BLaER1 treated with 17β-estradiol and CSF1 and Interleukin-3, amounts not matched to agents 10 nM and 100 nM (cell line): ENCODE measurements around the gene BICDL1.

ENCODE experiments used
- H3K27ac ChIP-seq, 11 experiments: shearing (Covaris generic); formaldehyde crosslinking; 2 replicates each; pipeline ENCODE4 v1.8.1; 2022
- H3K27me3 ChIP-seq, 11 experiments: shearing (Covaris generic); formaldehyde crosslinking; 2 replicates each; pipeline ENCODE4 v1.8.1; 2022
- H3K36me3 ChIP-seq, 11 experiments: shearing (Covaris generic); formaldehyde crosslinking; 2 replicates each; pipeline ENCODE4 v1.8.1; 2022
- H3K4me1 ChIP-seq, 10 experiments: shearing (Covaris generic); formaldehyde crosslinking; 2 replicates each; pipeline ENCODE4 v1.8.1; 2022
- H3K4me2 ChIP-seq, 11 experiments: shearing (Covaris generic); formaldehyde crosslinking; 2 replicates each; pipeline ENCODE4 v1.8.1; 2022
- H3K4me3 ChIP-seq, 10 experiments: shearing (Covaris generic); formaldehyde crosslinking; 2 replicates each; pipeline ENCODE4 v1.8.1; 2022
- H3K9ac ChIP-seq, 11 experiments: shearing (Covaris generic); formaldehyde crosslinking; 2 replicates each; pipeline ENCODE4 v1.8.1; 2022
- H3K9me3 ChIP-seq, 11 experiments: shearing (Covaris generic); formaldehyde crosslinking; replicated peaks in 1 of 11; 2 replicates each; pipeline ENCODE4 v1.8.1; 2022
- H4K20me1 ChIP-seq, 11 experiments: shearing (Covaris generic); formaldehyde crosslinking; 2 replicates each; pipeline ENCODE4 v1.8.1; 2022
- Cebpa-rat ChIP-seq, 11 experiments: shearing (Covaris generic); IDR thresholded peaks; 2 replicates each; pipeline ENCODE4 v1.8.1; 2022

BICDL1 gene

DNA sequence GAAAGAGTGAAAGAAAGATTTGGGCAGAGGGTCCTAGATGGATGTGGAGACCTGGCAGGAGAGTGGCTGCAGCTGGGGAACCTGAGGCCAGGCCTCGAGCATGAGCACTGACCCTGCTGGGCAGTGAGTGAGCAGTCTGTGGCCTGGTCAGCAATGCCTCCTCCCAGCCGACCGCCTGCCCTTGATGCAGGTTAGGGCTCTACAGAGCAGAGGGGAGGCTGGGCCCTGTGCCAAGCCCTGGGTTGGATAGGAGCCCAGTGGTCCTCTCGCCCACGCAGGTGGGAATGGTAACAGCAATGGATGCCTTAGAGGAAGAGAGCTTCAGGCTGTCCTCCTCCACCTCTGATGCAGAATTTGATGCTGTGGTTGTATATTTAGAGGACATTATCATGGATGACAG is 67.7 kb downstream of the BICDL1 start:
- Histone ChIP-seq H3K4me3 (no peak overlapping the region), H3K4me2 (no peak overlapping the region), H3K9ac (no peak overlapping the region), H3K36me3 (no peaks in the 10 kb centered on the region), H3K4me1 (peaks cover 0 to 10% (median 0%) of the 10 kb centered on the region in 10 experiments; a peak in 5 of 20 replicates), H3K27ac (no peak overlapping the region), H4K20me1 (no peaks in the 10 kb centered on the region; a peak in 1 of 22 replicates), H3K9me3 (no peaks in the 10 kb centered on the region), H3K27me3 (no peaks in the 10 kb centered on the region)
- no peak for TF ChIP-seq Cebpa-rat (IDR thresholded peaks at IDR 0.05)

DNA sequence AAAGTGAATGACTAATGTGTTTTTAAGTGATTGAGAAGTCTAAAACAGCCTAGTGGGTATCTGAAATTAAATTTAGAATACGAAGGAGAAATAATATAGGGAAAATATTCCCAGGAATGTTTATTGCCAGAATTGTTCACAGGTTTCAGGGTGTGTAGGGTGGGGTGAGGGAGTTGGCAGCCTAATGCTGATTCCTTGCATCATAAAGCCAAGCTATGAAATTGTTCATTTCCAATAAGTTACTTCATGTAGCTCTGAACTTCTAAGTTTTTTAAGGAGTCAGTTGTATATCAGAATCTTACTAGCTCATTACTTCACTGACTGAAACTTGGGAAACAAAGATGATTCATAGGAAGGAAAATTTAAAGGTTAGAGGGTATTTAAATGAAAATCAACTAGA is 71.2 kb downstream of the BICDL1 start:
- Histone ChIP-seq H3K4me3 (no peak overlapping the region), H3K4me2 (no peak overlapping the region)

DNA sequence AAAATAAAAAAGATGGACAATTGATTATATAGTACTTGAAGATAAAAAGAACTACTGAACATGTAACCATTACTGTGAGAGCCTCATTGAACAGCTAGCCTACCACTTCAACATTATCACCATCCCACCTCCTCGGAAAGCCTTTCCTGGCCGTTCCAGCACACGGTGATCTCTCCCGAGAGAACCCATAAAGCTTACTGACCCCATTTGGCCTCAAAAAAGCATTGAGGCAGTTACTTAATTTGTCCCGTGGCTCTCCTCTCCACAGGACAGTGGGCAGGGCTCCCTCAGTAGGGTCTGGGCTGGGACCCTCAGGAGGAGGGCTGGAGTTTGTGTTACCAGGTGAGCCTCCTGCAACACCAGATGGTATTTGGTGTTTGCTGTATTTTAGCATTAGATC is 71.7 kb downstream of the BICDL1 start:
- Histone ChIP-seq H3K4me1 (peaks cover 0 to under 1% (median 0%) of the 10 kb centered on the region in 10 experiments; a peak in 3 of 20 replicates), H3K27me3 (no peaks in the 10 kb centered on the region), H3K4me2 (no peak overlapping the region)

More for the DNA sequence above, 71.2 kb downstream of the BICDL1 start:
- no peaks in the 10 kb centered on the region for H3K9me3 ChIP-seq
- peaks cover 0 to 6% (median 0%) of the 10 kb centered on the region in 10 experiments; a peak in 5 of 20 replicates for H3K4me1 ChIP-seq
- H4K20me1 ChIP-seq, result no peaks in the 10 kb centered on the region; a peak in 1 of 22 replicates
- no peak overlapping the region for H3K9ac ChIP-seq
- no peak for TF ChIP-seq Cebpa-rat (IDR thresholded peaks at IDR 0.05)
- H3K27me3 ChIP-seq, result no peaks in the 10 kb centered on the region
- no peaks in the 10 kb centered on the region for H3K36me3 ChIP-seq
- H3K27ac ChIP-seq, result no peak overlapping the region

DNA sequence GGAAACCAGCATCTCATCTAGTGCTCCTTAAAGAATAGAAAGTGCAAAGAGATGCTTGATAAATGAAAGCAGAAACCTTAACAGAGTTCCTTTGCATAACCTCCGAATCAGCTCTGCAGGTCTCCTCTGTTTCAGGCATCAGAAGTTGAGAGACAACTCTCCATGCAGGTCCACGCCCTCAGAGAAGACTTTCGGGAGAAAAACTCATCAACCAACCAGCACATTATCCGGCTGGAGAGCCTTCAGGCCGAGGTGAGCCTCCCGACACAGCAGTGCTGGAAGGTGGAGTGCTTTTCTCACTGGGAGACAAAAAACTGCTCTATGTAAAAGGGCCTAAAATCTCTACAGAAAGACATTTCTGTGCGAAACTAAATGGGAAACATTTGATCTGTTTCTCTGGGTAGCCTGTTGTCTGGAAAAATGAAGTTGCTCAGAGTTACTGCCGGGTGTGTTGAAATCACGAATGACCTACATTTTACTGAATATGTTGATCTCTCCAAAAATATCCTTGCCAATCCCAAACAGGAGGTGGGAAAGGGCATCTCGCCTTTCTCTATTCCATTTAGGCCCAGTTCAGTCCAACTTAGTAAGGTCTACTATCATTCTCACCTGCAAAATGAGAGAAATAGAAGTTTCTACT is 72.7 kb downstream of the BICDL1 start:
- no peaks in the 10 kb centered on the region for H3K36me3 ChIP-seq
- no peak for TF ChIP-seq Cebpa-rat (IDR thresholded peaks at IDR 0.05)
- H3K27me3 ChIP-seq, result no peaks in the 10 kb centered on the region
- H3K4me2 ChIP-seq, result no peak overlapping the region
- no peaks in the 10 kb centered on the region for H3K4me1 ChIP-seq
- H3K9ac ChIP-seq, result no peak overlapping the region
- H4K20me1 ChIP-seq, result no peaks in the 10 kb centered on the region; a peak in 1 of 22 replicates
- no peaks in the 10 kb centered on the region for H3K9me3 ChIP-seq
- H3K4me3 ChIP-seq, result no peak overlapping the region
- H3K27ac ChIP-seq, result no peak overlapping the region

More for the DNA sequence above, 71.7 kb downstream of the BICDL1 start:
- H3K9ac ChIP-seq, result no peak overlapping the region
- H3K27ac ChIP-seq, result no peak overlapping the region
- H3K4me3 ChIP-seq, result no peak overlapping the region
- H3K36me3 ChIP-seq, result no peaks in the 10 kb centered on the region
- no peaks in the 10 kb centered on the region; a peak in 1 of 22 replicates for H4K20me1 ChIP-seq
- TF ChIP-seq Cebpa-rat (IDR thresholded peaks at IDR 0.05), result no peak
- no peaks in the 10 kb centered on the region for H3K9me3 ChIP-seq

DNA sequence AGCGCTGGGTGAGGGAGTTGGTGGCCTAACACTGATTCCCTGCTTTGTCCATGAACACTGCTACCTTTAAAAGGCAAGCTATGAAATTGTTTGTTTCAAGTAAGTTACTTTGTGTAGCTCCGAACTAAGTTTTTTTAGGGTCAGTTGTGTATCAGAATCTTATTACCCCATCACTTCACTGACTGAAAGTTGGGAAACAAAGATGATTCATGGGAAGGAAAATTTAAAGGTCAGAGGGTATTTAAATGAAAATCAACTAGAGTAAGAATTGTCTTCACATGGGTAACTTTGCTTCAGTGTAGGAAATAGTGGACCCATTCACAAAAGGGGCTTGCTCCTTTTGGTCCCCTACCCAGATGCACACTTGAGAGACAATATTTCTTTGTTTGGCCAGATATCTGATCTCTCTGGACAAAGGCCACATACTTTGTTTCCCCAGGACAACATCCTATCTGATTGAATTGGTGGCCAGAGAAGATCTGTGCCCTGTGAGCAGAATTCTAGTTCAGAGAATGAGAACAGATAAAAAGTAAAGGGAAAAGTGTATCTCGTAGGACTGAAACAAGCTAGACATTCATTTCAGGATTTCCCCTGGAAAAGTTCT is 74.0 kb downstream of the BICDL1 start:
- no peaks in the 10 kb centered on the region for H3K9me3 ChIP-seq
- H3K27me3 ChIP-seq, result no peaks in the 10 kb centered on the region
- no peaks in the 10 kb centered on the region for H4K20me1 ChIP-seq
- no peak overlapping the region for H3K27ac ChIP-seq
- H3K4me1 ChIP-seq, result peaks cover 0 to 2% (median 0%) of the 10 kb centered on the region in 10 experiments; a peak in 1 of 20 replicates
- H3K9ac ChIP-seq, result no peak overlapping the region
- H3K36me3 ChIP-seq, result no peaks in the 10 kb centered on the region
- no peak overlapping the region for H3K4me2 ChIP-seq
- no peak overlapping the region for H3K4me3 ChIP-seq
- TF ChIP-seq Cebpa-rat (IDR thresholded peaks at IDR 0.05), result no peak

DNA sequence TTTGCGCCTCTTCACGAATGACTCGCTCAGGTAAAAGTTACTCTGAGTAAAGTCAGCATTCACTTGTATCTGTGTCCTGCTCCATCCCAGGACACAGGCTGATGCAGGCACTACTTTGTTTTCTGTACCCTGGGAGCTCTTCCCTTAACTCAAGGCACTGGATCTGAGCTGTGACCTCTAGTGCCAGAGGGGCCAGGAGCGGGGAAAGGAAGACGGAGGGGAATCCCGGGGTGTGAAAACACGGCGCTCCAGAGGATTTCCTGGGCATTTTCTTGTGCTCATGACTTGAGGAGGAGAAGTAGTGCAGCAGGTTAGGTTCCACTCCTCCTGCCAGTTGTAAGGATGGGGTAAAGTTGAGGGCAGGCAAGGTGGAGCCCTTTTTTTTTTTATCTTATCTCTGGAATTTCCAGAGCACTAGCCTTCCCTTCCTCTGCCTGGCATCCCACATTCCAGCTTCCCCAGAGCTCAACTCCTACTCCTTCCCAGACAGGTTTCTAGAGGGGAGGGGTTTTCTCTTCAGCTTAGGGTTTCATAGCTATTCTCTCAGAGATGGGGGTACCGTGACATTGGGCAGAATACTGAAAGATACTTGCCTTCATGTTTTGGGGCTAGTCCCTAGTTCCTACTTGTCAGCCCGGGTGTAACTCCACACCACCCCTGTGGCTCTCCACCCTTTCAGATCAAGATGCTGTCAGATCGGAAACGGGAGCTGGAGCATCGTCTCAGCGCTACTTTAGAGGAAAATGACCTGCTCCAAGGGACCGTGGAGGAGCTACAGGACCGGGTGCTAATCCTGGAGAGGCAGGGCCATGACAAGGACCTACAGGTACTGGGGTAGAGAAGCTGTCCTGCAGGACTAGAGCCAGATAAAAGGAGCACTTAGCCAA is 75.3 kb downstream of the BICDL1 start:
- H3K36me3 ChIP-seq, result no peaks in the 10 kb centered on the region
- no peak for TF ChIP-seq Cebpa-rat (IDR thresholded peaks at IDR 0.05)
- no peak overlapping the region for H3K9ac ChIP-seq
- peaks cover 0 to 11% (median 2%) of the 10 kb centered on the region in 10 experiments; a peak in 5 of 20 replicates for H3K4me1 ChIP-seq
- no peak overlapping the region for H3K4me3 ChIP-seq
- no peaks in the 10 kb centered on the region for H3K9me3 ChIP-seq
- no peaks in the 10 kb centered on the region for H4K20me1 ChIP-seq
- no peak overlapping the region for H3K27ac ChIP-seq
- no peak overlapping the region for H3K4me2 ChIP-seq
- H3K27me3 ChIP-seq, result no peaks in the 10 kb centered on the region

DNA sequence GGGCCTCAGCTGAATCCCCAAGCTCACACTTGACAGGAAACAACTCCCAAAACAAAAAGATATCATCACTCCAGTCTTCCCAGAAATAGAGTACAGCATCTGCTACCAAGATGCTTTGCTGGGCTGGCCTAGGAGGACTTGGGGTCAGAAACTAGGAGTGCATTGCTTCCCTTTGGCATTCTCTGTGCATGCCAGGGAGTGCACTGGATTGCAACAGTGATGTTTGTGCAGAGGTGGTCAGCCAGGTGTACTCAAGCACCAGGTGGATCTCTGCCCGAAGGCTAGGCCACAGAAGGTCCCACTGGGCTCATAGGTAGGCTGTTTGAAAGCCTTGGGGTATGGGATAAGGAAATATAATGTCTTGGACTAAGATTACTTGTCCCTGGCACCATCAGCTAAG is 76.4 kb downstream of the BICDL1 start:
- Histone ChIP-seq H3K36me3 (no peaks in the 10 kb centered on the region), H4K20me1 (no peaks in the 10 kb centered on the region), H3K27me3 (no peaks in the 10 kb centered on the region), H3K4me3 (no peak overlapping the region), H3K27ac (no peak overlapping the region), H3K9me3 (no peaks in the 10 kb centered on the region), H3K4me2 (no peak overlapping the region), H3K4me1 (peaks cover 0 to 11% (median 2%) of the 10 kb centered on the region in 10 experiments; a peak in 5 of 20 replicates), H3K9ac (no peak overlapping the region)
- TF ChIP-seq Cebpa-rat (IDR thresholded peaks at IDR 0.05), result no peak

DNA sequence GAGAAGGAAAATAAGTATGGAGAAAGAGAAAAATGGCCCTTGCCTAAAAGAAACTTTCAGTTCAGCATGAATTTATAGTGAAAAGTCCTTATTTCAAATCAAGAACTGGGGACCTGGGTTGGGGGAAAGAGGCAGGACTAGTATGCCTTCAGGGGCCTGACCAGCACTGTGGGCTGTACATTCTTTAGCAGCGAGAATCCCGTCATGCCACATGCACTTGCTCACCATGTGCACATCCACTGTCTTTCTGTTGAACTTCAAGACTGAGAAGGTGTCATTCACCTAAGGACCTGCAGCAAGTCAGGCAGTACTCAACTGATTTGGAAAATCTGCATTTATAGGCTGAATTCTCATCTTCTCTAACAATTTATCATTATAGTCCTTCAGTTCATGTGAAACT is 77.3 kb downstream of the BICDL1 start:
- no peak for TF ChIP-seq Cebpa-rat (IDR thresholded peaks at IDR 0.05)
- Histone ChIP-seq H3K9ac (no peak overlapping the region), H3K27me3 (no peaks in the 10 kb centered on the region)

More for the DNA sequence above, 77.3 kb downstream of the BICDL1 start:
- no peak overlapping the region for H3K4me3 ChIP-seq
- no peaks in the 10 kb centered on the region for H3K36me3 ChIP-seq
- H3K9me3 ChIP-seq, result no peaks in the 10 kb centered on the region
- H3K4me2 ChIP-seq, result no peak overlapping the region
- no peaks in the 10 kb centered on the region for H4K20me1 ChIP-seq
- peaks cover 0 to 11% (median 2%) of the 10 kb centered on the region in 10 experiments; a peak in 5 of 20 replicates for H3K4me1 ChIP-seq
- H3K27ac ChIP-seq, result no peak overlapping the region
